HEK293T (cell line): ENCODE data around the gene LASP1NB.

Experiments used
- ARNT ChIP-seq: fragments of 450-650 bp; IDR thresholded peaks from 2 replicates; pipeline ENCODE4 v1.6.1; 2017; ENCODE audit warnings: mild to moderate bottlenecking
- BHLHE40 ChIP-seq: fragments of 450-650 bp; IDR thresholded peaks from 2 replicates; pipeline ENCODE4 v1.6.1; 2016; ENCODE audit warnings: mild to moderate bottlenecking, moderate library complexity, borderline replicate concordance
- CTBP1 ChIP-seq: fragments of 450-650 bp; IDR thresholded peaks from 2 replicates; pipeline ENCODE4 v1.6.1; 2016; ENCODE audit warnings: borderline replicate concordance
- ELF4 ChIP-seq: fragments of 450-650 bp; IDR thresholded peaks from 2 replicates; pipeline ENCODE4 v1.6.1; 2017; ENCODE audit warnings: antibody characterized with exemption
- FOXK2 ChIP-seq: fragments of 450-650 bp; IDR thresholded peaks from 2 replicates; pipeline ENCODE4 v1.6.1; 2016; ENCODE audit warnings: mild to moderate bottlenecking
- FOXM1 ChIP-seq: fragments of 450-650 bp; IDR thresholded peaks from 2 replicates; pipeline ENCODE4 v1.6.1; 2017; ENCODE audit warnings: mild to moderate bottlenecking, borderline replicate concordance
- HDGF ChIP-seq: fragments of 450-650 bp; IDR thresholded peaks from 2 replicates; pipeline ENCODE4 v1.6.1; 2017; ENCODE audit warnings: antibody characterized with exemption, borderline replicate concordance
- L3MBTL2 ChIP-seq: fragments of 450-650 bp; conservative IDR thresholded peaks from 2 replicates; pipeline ENCODE4 v1.6.1; 2016; ENCODE audit warnings: mild to moderate bottlenecking
- NFRKB ChIP-seq: fragments of 450-650 bp; IDR thresholded peaks from 2 replicates; pipeline ENCODE4 v1.6.1; 2016; ENCODE audit warnings: mild to moderate bottlenecking, moderate library complexity
- PKNOX1 ChIP-seq: fragments of 450-650 bp; IDR thresholded peaks from 2 replicates; pipeline ENCODE4 v1.6.1; 2016
- SP1 ChIP-seq: fragments of 450-650 bp; IDR thresholded peaks from 2 replicates; pipeline ENCODE4 v1.6.1; 2017
- SUZ12 ChIP-seq: fragments of 450-650 bp; IDR thresholded peaks from 2 replicates; pipeline ENCODE4 v1.6.1; 2016; ENCODE audit warnings: mild to moderate bottlenecking
- ZNF384 ChIP-seq: fragments of 450-650 bp; IDR thresholded peaks from 2 replicates; pipeline ENCODE4 v1.6.1; 2016

DNA sequence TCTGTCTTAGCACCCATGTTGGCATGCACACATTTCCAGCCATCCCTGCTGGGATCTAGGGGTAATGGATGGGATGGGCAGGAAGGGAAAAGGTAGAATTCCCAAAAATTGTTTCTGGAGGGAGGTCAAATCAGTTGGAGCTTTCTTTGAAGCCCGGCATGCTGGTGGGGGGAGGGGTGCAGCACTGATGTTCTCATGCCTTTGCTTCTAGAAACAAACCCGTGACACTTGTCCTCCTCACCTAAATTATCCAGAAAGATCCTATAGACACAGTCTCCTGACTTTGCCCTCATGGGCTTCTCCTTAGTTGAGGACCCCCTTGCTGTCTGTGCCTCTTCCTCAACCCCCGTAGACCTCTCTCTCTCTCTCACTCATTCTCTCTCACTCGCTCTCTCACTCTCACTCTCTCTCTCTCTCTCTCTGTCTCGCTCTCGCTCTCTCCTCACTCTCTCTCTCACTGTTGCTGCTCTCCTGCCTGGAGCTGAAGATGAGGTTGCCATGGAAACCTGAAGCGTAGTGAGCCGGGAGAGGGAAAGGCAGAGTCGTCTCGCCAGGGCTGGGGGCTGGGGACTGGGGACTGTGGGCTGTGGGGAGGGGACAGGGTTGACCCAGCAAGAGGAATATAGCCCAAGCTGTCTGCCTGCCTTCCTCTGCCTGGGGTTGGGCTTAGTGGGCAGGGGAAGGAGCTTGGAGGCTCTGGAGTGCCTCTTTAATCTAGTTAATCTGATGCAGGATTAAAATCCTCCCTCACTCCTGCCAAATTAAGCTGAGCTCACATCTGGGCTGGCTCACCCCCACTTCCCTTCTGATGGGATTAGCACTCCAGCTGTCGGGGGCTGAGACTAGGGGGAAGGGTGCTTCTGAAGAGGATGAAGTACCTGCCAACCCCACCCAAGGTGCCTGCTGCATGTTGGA lies 39.4 kb upstream of the LASP1NB start:
- TF ChIP-seq FOXM1 (no peak), SP1 (no peak), SUZ12 (no peak), ARNT (no peak), ELF4 (no peak), BHLHE40 (no peak), CTBP1 (no peak), NFRKB (no peak), HDGF (no peak), L3MBTL2 (no peak), PKNOX1 (no peak), ZNF384 (no peak), FOXK2 (no peak)
